Tibial nerve (tissue), 3 donors: Measurements from ENCODE around the gene SKIC8.

Source experiments
- CTCF ChIP-seq, 5 experiments: fragments of 200-600 bp in 3 of 5; fragments of 450-650 bp in 2 of 5; sonication (generic) in 3 of 5; IDR thresholded peaks; one replicate each; pipeline ENCODE4 v1.5.1; 2016 to 2019; ENCODE audit warnings: antibody characterized with exemption in 5 of 5, mild to moderate bottlenecking in 3 of 5, moderate library complexity in 2 of 5
- POLR2A ChIP-seq, 2 donors: fragments of 450-650 bp; IDR thresholded peaks; one replicate each; pipeline ENCODE4 v1.6.1; 2017; ENCODE audit warnings: antibody characterized with exemption in 2 of 2, mild to moderate bottlenecking in 2 of 2, moderate library complexity in 2 of 2

GRCh38 chr15:78338781-78339180, 39.4 kb upstream of the SKIC8 start:
- TF ChIP-seq CTCF (IDR thresholded peaks at IDR 0.05) (no peak), POLR2A (IDR thresholded peaks at IDR 0.05) (no peak)
